Measurements from ENCODE around the gene COL15A1.
"Not testable (repeated sequence)": the region's sequence is repeated elsewhere in the genome, so short reads cannot be mapped to it uniquely, and the experiment has no call there.

COL15A1 gene

DNA sequence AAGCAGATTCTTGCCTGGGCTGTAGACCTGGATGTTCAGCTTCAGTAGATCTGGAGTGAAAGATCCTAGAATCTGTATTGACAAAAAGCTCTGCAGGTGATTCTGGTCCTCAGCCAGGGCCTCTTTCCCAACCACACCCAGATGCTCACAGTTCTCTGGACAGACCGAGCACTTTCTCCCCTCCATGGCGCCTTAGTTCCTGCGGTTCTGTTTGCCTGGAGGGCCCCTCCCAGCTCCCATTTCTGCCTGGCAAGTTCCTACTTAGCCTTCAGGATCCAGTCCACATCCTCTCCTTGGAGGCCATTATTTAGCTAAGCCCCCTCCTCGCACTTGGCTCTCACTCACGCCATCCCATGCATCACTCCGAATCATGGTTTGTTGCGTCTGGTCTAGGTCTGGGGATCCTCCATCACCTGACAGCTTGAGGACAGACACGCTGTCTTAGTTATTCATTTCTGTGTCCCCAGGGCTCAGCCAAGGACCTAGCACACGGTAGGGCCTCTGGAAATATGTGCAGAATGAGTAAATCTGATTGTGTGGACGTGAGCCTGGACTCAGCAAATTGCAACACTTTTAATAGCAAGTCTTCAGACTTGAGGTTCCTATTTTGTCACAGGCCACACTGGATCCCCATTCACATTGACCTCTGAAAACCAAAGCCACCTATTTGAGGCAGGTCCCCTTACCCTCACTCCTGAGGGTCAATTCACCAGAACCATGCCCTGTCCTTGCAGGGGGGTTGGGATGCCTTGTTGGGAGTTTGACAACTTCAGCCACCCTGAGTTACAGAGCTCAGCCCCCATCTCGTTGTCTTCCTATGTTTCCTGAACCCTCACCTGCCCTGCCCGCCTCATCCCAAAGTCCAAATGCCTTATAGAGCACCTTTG lies 50.7 kb downstream of the COL15A1 start:
- DNase-seq (ENCODE audit: low spot score): no peak

GRCh38 chr9:98995059-98995671 lies 51.5 kb downstream of the COL15A1 start:
- DNase-seq (ENCODE audit: low spot score): no peak

DNA sequence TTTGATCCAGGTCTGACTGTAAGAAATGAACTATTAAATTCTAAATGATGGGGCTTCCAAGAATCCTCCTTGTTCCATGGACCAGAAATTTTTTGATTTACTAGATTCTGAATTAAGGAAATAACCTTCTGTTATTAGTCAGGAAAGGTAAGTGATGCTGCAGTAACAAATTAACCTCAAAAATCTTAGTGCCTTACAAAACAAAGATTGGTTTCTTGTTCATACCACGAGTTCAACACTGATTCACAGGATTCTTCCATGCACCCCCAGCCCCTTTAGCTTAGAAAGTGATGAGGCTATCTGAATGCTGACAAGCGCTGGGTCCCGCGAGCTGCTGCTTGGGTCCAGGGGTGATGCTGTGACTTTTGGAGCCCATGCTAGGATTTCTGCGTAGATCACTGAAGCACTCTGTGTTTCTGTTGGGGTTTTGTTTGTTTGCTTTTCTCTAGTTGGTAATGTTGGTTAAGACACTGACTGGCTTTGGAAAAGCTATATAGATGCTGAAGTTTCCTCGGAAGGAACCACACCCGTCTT lies 52.3 kb downstream of the COL15A1 start:
- no peak for DNase-seq (ENCODE audit: low spot score)

DNA sequence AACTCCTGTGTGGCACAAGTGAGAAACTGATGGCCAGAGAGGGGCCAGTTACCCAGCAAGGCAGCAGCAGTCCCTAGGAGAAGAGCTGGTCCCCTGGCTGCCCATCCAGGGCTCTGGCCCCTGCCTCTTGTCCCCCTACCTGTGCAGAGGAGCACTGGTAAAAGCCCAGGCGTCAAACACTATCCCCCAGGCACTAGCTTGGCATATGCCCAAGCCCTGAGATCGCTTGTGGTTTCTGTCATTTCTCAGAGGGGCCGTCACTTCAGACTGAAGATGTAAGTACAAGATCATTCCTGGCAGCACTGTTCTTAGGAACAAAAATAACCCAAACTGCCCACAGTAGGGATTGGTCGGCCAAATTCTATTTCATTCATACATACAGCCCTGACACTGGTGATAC lies 53.9 kb downstream of the COL15A1 start:
- peak; percentile 31 for DNase-seq (ENCODE audit: low spot score)

GRCh38 chr9:98998441-98999151 lies 54.9 kb downstream of the COL15A1 start:
- DNase-seq (ENCODE audit: low spot score): peak; percentile 67

- DNase-seq (ENCODE audit: low spot score): no peak
Measured at GRCh38 chr9:98999152-98999525, 55.4 kb downstream of the COL15A1 start.

DNA sequence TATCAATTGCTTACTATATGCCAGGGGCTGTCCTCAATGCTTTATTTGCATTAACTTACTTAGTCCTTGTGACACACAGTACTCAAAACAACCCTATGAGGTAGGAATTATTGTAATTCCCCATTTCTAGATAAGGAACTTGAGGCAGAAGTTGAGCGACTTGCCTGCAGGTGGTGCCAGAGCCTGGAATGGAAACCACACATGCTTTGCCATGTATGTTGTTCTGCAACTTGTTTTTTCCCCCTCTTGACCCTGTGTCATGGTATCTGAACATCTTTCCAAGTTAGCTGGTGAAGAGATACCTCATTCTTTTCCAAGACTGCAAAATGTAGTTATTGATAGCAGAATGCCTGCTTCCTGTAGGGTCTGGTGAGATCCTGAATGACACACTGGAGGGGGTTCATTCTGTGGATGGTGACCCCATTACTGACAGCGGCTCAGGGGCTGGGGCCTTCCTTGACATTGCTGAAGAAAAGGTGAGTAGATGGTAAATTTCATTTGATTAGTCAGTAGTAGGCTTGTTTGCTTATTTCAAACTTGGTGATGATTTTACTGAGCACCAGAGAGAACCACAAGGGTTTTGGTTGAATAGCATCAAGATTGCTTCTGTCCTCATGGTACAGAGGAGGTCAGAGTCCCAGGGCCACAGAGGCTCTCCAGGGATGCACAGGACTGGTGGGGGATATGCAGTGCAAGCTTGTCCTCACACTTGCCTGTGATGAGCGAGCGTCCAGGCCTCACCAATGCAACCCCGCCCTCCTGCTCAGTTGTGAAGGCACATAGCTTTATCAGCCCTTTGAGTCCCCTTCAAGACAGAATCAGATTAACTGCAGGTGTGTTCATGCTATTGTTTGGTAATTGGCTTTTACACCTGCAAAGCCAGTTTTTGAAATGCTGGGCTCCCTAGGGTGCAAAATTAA lies 57.0 kb downstream of the COL15A1 start:
- DNase-seq (ENCODE audit: low spot score): peak; percentile 26

DNA sequence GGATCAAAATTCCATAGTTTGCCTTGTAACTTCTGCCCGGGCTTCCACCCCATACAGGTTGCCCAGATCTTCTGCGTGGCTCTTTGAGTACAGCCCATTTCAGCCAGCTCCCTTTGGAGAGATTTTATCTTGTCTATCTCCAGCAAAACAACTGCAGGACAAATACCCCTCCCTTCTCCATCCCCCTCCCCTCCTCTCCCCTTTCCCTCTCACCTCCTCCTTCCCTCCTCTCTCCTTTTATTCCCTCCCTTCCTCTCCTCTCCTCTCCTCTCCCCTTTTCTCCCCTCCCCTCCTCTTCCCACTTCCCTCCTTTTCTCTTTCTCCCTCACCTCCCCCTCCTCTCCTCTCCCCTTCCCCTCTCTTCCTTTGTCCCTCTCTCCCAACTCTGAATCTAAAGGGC lies 58.2 kb downstream of the COL15A1 start:
- no peak for DNase-seq (ENCODE audit: low spot score)

- DNase-seq (ENCODE audit: low spot score): no peak
Measured at GRCh38 chr9:99002706-99003105, 59.0 kb downstream of the COL15A1 start.

- no peak for DNase-seq (ENCODE audit: low spot score)
Measured at GRCh38 chr9:99003308-99003707, 59.6 kb downstream of the COL15A1 start.

GRCh38 chr9:99004115-99004514 lies 60.4 kb downstream of the COL15A1 start:
- no peak for DNase-seq (ENCODE audit: low spot score)

- DNase-seq (ENCODE audit: low spot score): no peak
Measured at GRCh38 chr9:99004717-99005460, 61.2 kb downstream of the COL15A1 start.

DNA sequence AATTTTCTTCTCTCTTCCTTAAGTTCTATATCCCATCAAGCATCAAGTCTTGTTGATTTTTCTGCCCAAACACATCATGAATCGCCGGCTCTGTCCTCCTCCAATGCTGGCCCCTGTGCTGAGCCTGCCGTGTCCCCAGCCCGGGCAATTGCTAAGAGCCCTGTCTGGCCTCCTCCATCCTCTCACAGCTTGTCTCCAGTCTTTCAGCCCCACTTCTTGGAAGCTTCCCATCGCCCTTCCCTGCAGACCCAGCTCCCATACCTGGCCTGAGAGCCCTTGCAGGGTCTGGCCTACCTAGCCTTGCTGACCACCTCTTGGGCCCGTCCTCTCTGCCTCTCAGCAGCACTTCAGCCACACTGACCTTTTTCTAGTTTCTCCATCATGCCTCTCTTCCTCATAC lies 61.9 kb downstream of the COL15A1 start:
- DNase-seq (ENCODE audit: low spot score): no peak

- DNase-seq (ENCODE audit: low spot score): no peak
Measured at GRCh38 chr9:99006511-99006910, 62.8 kb downstream of the COL15A1 start.

DNA sequence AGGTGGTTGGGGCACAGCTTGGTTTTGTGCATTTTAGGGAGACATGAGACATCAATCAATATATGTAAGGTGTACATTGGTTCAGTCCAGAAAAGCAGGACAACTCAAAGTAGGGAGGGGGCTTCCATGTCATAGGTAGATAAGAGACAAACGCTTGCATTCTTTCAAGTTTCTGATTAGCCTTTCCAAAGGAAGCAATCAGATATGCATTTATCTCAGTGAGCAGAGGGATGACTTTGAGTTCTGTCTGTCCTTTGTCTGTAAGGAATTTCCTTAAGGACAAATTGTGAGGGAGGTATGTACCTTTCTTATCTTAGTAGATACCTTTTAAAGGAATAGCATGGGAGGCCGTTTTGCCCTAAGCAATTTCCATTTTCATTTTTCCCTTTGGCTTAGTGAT lies 63.3 kb downstream of the COL15A1 start:
- DNase-seq (ENCODE audit: low spot score): no peak

DNA sequence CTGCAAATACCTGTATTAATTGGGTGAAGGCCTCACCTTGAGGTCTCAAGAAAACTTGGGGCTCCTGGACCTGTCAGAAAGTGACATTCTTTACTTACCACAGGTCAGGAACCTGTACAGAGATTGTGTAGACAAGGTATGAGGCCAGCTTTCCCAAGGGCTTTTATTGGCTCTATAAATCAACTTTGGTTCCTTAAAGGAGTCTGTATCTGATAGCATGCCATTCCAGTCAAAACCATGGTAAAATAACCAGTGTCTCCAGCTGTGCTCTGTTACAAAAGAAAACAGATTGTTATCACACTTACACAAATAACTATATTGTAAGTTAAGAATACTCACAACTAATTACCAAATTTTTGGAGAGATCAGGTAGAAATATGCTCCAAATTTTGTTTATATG lies 64.5 kb downstream of the COL15A1 start:
- no peak for DNase-seq (ENCODE audit: low spot score)

DNA sequence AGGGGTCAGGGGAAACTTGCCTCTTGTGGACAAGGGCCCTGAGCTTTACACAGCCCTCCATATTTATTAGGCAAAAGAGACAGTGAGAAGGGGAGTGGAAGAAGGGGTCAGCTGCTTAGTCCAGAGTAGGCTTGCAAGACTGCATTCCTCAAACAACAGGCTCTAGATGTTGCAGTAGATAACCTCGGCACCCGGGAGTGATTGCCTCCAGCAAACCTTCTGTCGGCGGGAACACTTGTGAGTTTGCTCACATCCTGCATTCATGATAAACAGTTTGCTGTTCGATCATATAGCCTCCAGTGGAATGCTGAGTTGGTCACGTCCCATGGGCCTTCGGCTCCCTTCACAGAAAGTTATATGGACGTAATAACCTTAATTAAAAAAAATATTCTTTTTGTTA lies 66.7 kb downstream of the COL15A1 start:
- DNase-seq (ENCODE audit: low spot score): not testable (repeated sequence)

GRCh38 chr9:99011161-99011709 lies 67.5 kb downstream of the COL15A1 start:
- DNase-seq (ENCODE audit: low spot score): no peak

GRCh38 chr9:99012957-99013512 lies 69.3 kb downstream of the COL15A1 start:
- no peak for DNase-seq (ENCODE audit: low spot score)

DNA sequence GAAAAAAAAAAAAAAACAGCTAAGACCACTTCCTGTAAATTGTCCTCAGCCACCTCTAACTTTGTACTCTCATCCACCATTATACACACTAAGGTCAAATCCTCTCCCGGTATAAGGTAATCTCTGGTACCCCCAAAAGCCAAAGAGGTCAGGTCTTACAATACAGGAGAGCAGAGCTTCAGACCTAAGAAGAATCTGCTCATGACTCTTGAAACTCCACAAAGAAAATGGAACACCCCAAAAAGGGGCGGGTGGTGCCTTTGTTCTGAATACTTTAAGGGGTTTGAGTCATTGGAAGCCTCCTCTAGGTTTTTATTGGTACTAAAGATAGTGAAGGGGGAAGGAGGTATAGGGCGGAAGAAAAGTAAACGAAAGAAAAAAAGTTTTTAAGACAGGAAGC lies 69.8 kb downstream of the COL15A1 start:
- no peak for DNase-seq (ENCODE audit: low spot score)

Measured in LoVo (cell line).